IMR-90 (cell line): ENCODE measurements around the gene KAZN. TPM values are rescaled to one million over a fixed set of nuclear protein-coding genes. Genes with fewer than 3 reads are reported as not detected.

Source experiments
- ATAC-seq: fragments of 200-7000 bp; cut with Tn5 transposase; 2 replicates; pipeline ENCODE4 v1.9.1; 2020; ENCODE audit warnings: low read depth, mild to moderate bottlenecking, moderate library complexity
- BruUV-seq: library from RNA; stranded (reverse); fragments of 400-500 nt; replicated peaks from 2 replicates; lab custom pipeline; 2021; lab: Mats Ljungman, UMichigan
- CTCF ChIA-PET: fragments of 300-600 bp; formaldehyde crosslinking; extraction: SDS; loops from one replicate; lab custom pipeline; 2021; ENCODE audit warnings: antibody characterized with exemption; lab: Yijun Ruan, JAX
- POLR2A ChIA-PET: fragments of 300-600 bp; sonication (Branson Sonifier 250); formaldehyde crosslinking; loops from one replicate; lab custom pipeline; 2022; ENCODE audit warnings: antibody characterized with exemption; ENCODE audit not compliant: unreplicated experiment; lab: Charles Lee
- DNase-seq: peaks from one replicate; pipeline ENCODE4 v3.0.0; 2013
- H2AFZ ChIP-seq: replicated peaks from 2 replicates; pipeline ENCODE3; 2013; ENCODE audit warnings: low read length, mild to moderate bottlenecking; ENCODE audit not compliant: poor library complexity
- H2AK5ac ChIP-seq: 2 replicates; pipeline ENCODE4 v1.6.1; 2013; ENCODE audit warnings: low read depth, low read length, inconsistent platforms
- H2AK9ac ChIP-seq: replicated peaks from 2 replicates; pipeline ENCODE3; 2013; ENCODE audit warnings: mild to moderate bottlenecking, low read depth, low read length, moderate library complexity; ENCODE audit not compliant: poor library complexity
- H2BK120ac ChIP-seq: 2 replicates; pipeline ENCODE4 v1.6.1; 2013; ENCODE audit warnings: low read depth, low read length, inconsistent platforms
- H2BK15ac ChIP-seq: 3 replicates; pipeline ENCODE4 v1.6.1; 2013; ENCODE audit warnings: low read depth, low read length, inconsistent platforms
- H2BK20ac ChIP-seq: 2 replicates; pipeline ENCODE4 v1.6.1; 2013; ENCODE audit warnings: low read depth, mild to moderate bottlenecking, inconsistent platforms, low read length, moderate library complexity
- H2BK5ac ChIP-seq: 2 replicates; pipeline ENCODE4 v1.6.1; 2013; ENCODE audit warnings: mild to moderate bottlenecking, low read depth, low read length, inconsistent platforms; ENCODE audit not compliant: poor library complexity, severe bottlenecking
- H3K14ac ChIP-seq: replicated peaks from 2 replicates; pipeline ENCODE4 v1.6.1; 2013; ENCODE audit warnings: low read depth, low read length, inconsistent platforms
- H3K18ac ChIP-seq: 2 replicates; pipeline ENCODE4 v1.6.1; 2013; ENCODE audit warnings: low read depth, low read length, control low read depth
- H3K23ac ChIP-seq: 2 replicates; pipeline ENCODE4 v1.6.1; 2013; ENCODE audit warnings: low read depth, low read length, inconsistent platforms
- H3K27ac ChIP-seq: 2 replicates; pipeline ENCODE4 v1.5.1; 2013; ENCODE audit warnings: mild to moderate bottlenecking, control low read depth, low read length; ENCODE audit not compliant: insufficient read depth
- H3K27me3 ChIP-seq: 2 replicates; pipeline ENCODE4 v1.6.1; 2013; ENCODE audit warnings: low read length; ENCODE audit not compliant: control insufficient read depth, insufficient read depth
- H3K36me3 ChIP-seq: 2 replicates; pipeline ENCODE4 v1.6.1; 2013; ENCODE audit warnings: low read length, mixed read lengths; ENCODE audit not compliant: control insufficient read depth, insufficient read depth
- H3K4ac ChIP-seq: 2 replicates; pipeline ENCODE4 v1.6.1; 2013; ENCODE audit warnings: low read depth, low read length, inconsistent platforms
- H3K4me1 ChIP-seq: 2 replicates; pipeline ENCODE4 v1.6.1; 2013; ENCODE audit warnings: low read length, mixed read lengths; ENCODE audit not compliant: control insufficient read depth, insufficient read depth
- H3K4me2 ChIP-seq: 2 replicates; pipeline ENCODE4 v1.6.1; 2013; ENCODE audit warnings: low read depth, mild to moderate bottlenecking, control low read depth, low read length, moderate library complexity
- H3K4me3 ChIP-seq: 2 replicates; pipeline ENCODE4 v1.5.1; 2013; ENCODE audit warnings: low read depth, mild to moderate bottlenecking, control low read depth, low read length, moderate library complexity; ENCODE audit not compliant: insufficient read depth
- H3K56ac ChIP-seq: 2 replicates; pipeline ENCODE4 v1.6.1; 2013; ENCODE audit warnings: low read length, inconsistent platforms; ENCODE audit not compliant: insufficient read depth; ENCODE audit errors: extremely low read depth
- H3K79me1 ChIP-seq, 2 experiments: 2 replicates each; pipeline ENCODE4 v1.6.1; 2013; ENCODE audit warnings: low read length in 2 of 2, inconsistent platforms in 1 of 2, low read depth in 1 of 2
- H3K9ac ChIP-seq: 2 replicates; pipeline ENCODE4 v1.6.1; 2013; ENCODE audit warnings: low read depth, low read length, control low read depth
- H3K9me1 ChIP-seq: 2 replicates; pipeline ENCODE4 v1.6.1; 2013; ENCODE audit warnings: low read length, inconsistent platforms; ENCODE audit not compliant: insufficient read depth
- H3K9me3 ChIP-seq: 2 replicates; pipeline ENCODE4 v1.6.1; 2013; ENCODE audit warnings: low read length; ENCODE audit not compliant: control insufficient read depth, insufficient read depth
- H4K20me1 ChIP-seq: 2 replicates; pipeline ENCODE4 v1.6.1; 2013; ENCODE audit warnings: low read length, inconsistent platforms; ENCODE audit not compliant: insufficient read depth
- H4K5ac ChIP-seq: 2 replicates; pipeline ENCODE4 v1.6.1; 2013; ENCODE audit warnings: mild to moderate bottlenecking, low read depth, low read length, control low read depth
- H4K8ac ChIP-seq, 2 experiments: 2 replicates each; pipeline ENCODE4 v1.6.1; 2013; ENCODE audit warnings: low read depth in 2 of 2, low read length in 2 of 2, control low read depth in 1 of 2, inconsistent platforms in 1 of 2
- H4K91ac ChIP-seq: 2 replicates; pipeline ENCODE4 v1.6.1; 2013; ENCODE audit warnings: low read depth, low read length, inconsistent platforms; ENCODE audit not compliant: insufficient read depth
- BHLHE40 ChIP-seq: fragments of 150-350 bp; IDR thresholded peaks from 2 replicates; pipeline ENCODE4 v1.6.1; 2016; ENCODE audit warnings: mild to moderate bottlenecking, low read depth, low read length
- FOS ChIP-seq: fragments of 150-350 bp; IDR thresholded peaks from 2 replicates; pipeline ENCODE4 v1.6.1; 2016; ENCODE audit warnings: low read depth, low read length
- MAZ ChIP-seq: IDR thresholded peaks from 2 replicates; pipeline ENCODE4 v1.6.1; 2012; ENCODE audit warnings: low read depth, mild to moderate bottlenecking, low read length, improper control_type of control experiment, moderate library complexity, borderline replicate concordance
- MXI1 ChIP-seq: IDR thresholded peaks from 2 replicates; pipeline ENCODE4 v1.6.1; 2012; ENCODE audit warnings: low read depth, mild to moderate bottlenecking, low read length, moderate library complexity, borderline replicate concordance
- RCOR1 ChIP-seq: IDR thresholded peaks from 2 replicates; pipeline ENCODE4 v1.6.1; 2012; ENCODE audit warnings: mild to moderate bottlenecking, low read length, improper control_type of control experiment; ENCODE audit not compliant: insufficient replicate concordance
- RFX5 ChIP-seq: IDR thresholded peaks from 2 replicates; pipeline ENCODE4 v1.8.0; 2012; ENCODE audit warnings: low read depth, mild to moderate bottlenecking, low read length, moderate library complexity
- WGBS, 2 experiments: methylation state at CpG; one replicate each; pipeline versions ENCODE4 v1.1.5 to v1.1.7; 2013; ENCODE audit warnings: missing lambda C conversion rate in 2 of 2; ENCODE audit not compliant: insufficient read length in 1 of 2; ENCODE audit errors: extremely low coverage in 2 of 2; 5-methylcytosine and 5-hydroxymethylcytosine counted together
- dilution Hi-C: fragments of 300-500 bp; cut with HindIII; formaldehyde crosslinking; loops from one replicate; pipeline ENCODE4 v1.14.3; 2018; ENCODE audit warnings: low sequenced_read_pairs; ENCODE audit not compliant: unreplicated experiment
- in situ Hi-C: fragments of 300-500 bp; cut with MboI; formaldehyde crosslinking; loops from 3 replicates; pipeline ENCODE4 v1.14.3; 2019; ENCODE audit warnings: low sequenced_read_pairs, inconsistent platforms, mixed read lengths
- intact Hi-C: fragments of 100-400 bp; cut with micrococcal nuclease; formaldehyde crosslinking; loops from 2 replicates; pipeline ENCODE4 v1.10.0; 2022
- polyA plus RNA-seq, 3 experiments: library from polyadenylated mRNA; depleted of rRNA; stranded (reverse); fragments of >200 nt; gene quantifications; 2 replicates each; pipeline ENCODE4 v1.2.3, GENCODE V29; 2012; ENCODE audit warnings: low replicate concordance in 1 of 3
- total RNA-seq: library from RNA; depleted of rRNA; stranded (reverse); fragments of >200 nt; gene quantifications from 2 replicates; pipeline ENCODE4 v1.2.3, GENCODE V29; 2012

The KAZN gene
- total and polyA plus RNA-seq, 2 of the 4 experiments (the other 2 are of a cell fraction): 5.2 to 10.5 TPM

DNA sequence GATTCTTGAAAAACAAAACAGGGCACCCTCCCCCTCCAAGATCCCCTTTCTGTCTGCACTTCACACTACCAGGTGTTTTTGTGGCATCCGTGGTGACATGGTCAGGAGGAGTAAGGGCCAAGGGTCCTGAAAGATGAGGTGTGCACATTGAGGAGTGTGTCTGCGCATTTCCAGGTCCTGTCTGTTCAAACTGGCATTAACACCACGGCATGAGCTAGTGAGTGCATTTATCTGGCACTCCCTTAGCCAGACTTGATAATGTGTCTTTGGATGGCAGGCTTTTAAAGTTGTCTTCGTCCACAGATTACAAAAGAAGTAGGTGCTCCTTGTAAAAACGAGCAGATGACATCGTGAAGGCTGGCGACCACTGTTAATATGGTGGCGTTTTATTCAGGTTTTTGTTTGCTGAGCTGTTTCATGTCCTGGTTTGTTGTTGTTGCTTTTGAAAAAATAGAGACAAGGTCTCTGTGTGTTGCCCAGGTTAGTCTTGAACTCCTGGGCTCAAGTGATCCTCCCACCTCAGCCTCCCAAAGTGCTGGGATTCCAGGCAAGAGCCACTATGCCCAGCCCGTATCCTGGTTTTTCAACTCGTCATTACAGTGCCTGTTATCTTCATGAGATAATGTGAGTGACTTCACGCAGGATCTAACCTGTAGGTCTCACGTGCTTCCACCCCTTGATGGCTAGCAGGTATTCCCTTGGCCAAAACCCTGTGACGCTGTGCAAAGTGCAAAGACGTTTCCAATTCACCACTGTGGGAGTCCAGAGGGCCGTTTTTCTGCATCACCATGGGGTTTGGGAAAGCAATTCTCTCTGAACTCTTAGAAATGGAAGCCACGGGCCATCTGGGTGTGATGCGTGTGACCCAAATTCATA lies 559.3 kb downstream of the KAZN start:
- peaks cover 50 to 80% of the 10 kb centered on the region in 2 experiments for H3K79me1 ChIP-seq
- peaks cover 3% of the 10 kb centered on the region for H3K36me3 ChIP-seq
- H4K20me1 ChIP-seq: peaks cover 6% of the 10 kb centered on the region
- peak overlapping the region; percentile 90 for H2BK120ac ChIP-seq
- in situ Hi-C loops: loop anchor here (10.0 kb wide), 1 partner anchor 267 kb away; no protein-coding TSS in a partner anchor
- H3K4me3 ChIP-seq: no peak overlapping the region
- peak overlapping the region; percentile 81 for H3K14ac ChIP-seq
- CTCF ChIA-PET: interaction anchor here (0.9 to 1.1 kb wide), 3 partner anchors 12 to 114 kb away, joined by 3 to 4 read pairs (median 4); no protein-coding TSS in a partner anchor
- peak overlapping the region; percentile 86; the same call in 1 of the 2 replicates for H3K4me2 ChIP-seq
- peak overlapping the region; percentile 92 for H3K18ac ChIP-seq
- no peaks in the 10 kb centered on the region for H3K9me3 ChIP-seq
- POLR2A ChIA-PET: interaction anchor here (1.0 kb wide), 1 partner anchor 21 kb away, joined by 3 read pairs; no protein-coding TSS in a partner anchor
- peak overlapping the region; percentile 83; the same call in 2 of the 3 replicates for H2BK15ac ChIP-seq
- peaks cover 42% of the 10 kb centered on the region for H3K4me1 ChIP-seq
- H3K27ac ChIP-seq: peak overlapping the region; percentile 93
- BruUV-seq: no TSS peak
- H2BK5ac ChIP-seq: peak overlapping the region; percentile 96
- TF ChIP-seq BHLHE40: no peak
- no peak for TF ChIP-seq RFX5
- TF ChIP-seq MXI1: no peak
- no peak for TF ChIP-seq MAZ
- no peak for TF ChIP-seq RCOR1
- TF ChIP-seq FOS: no peak
- peak overlapping the region; percentile 86 for H4K91ac ChIP-seq
- H3K56ac ChIP-seq: peak overlapping the region; percentile 95
- peak overlapping the region; percentile 95 for H3K4ac ChIP-seq
- peak overlapping the region; percentile 83 for H2BK20ac ChIP-seq
- intact Hi-C loops: no loop called here
- peak overlapping the region; percentile 24; the same call in 1 of the 2 replicates for H3K9ac ChIP-seq
- H3K23ac ChIP-seq: peak overlapping the region; percentile 90
- peak overlapping the region; percentile 68 to 85 for H4K8ac ChIP-seq
- H2AFZ ChIP-seq: peak overlapping the region; percentile 9
- 82% methylated on average over 8 of the region's 17 CpGs; no CpG with 5 or more reads in 1 of the 2 experiments for WGBS, 2 experiments
- H3K27me3 ChIP-seq: no peaks in the 10 kb centered on the region
- dilution Hi-C loops: no loop called here
- H3K9me1 ChIP-seq: peaks cover 35% of the 10 kb centered on the region
- H4K5ac ChIP-seq: peak overlapping the region; percentile 67
- H2AK9ac ChIP-seq: peak overlapping the region; percentile 86
- DNase-seq (no peak), ATAC-seq (no peak)
- peak overlapping the region; percentile 93 for H2AK5ac ChIP-seq
